ENCODE results near the gene POLR2J.
"Not testable (repeated sequence)": the region's sequence is repeated elsewhere in the genome, so short reads cannot be mapped to it uniquely, and the experiment has no call there.

The POLR2J gene

DNA sequence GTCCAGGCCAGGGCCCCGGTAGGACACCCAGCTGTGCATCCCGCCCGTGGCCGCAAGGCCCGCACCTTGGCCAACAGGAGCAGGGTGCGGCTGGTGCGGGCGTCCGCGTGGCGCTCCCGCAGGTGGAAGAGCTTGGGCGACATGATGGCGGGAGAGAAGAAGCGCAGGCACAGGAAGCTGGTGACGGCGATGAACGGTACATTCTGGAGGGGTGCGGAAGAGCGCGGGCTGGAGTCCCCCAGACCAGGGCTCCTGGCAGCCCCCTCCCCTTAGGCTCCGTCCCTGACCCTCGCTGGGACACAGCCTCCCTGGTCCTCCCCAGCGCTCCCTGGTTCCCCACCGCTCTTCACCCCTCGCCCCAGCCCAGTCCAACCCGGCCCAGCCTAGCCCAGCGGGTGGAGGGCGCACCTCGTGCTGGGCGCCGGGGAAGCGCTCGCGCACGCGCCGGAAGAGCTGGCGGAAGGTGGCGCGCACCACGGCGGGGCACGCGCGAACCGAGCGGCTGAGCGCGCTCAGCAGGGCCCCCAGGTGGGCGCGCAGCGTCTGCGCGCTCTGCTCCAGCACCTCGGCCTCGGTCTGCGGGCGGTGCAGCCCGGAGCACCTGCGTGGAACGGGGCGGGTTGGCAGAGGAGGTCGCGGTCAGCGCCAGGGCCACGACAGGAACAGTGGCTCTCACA is 15.9 kb upstream of the POLR2J start:
- DNase-seq (ENCODE audit: low spot score) = not testable (repeated sequence)

DNA sequence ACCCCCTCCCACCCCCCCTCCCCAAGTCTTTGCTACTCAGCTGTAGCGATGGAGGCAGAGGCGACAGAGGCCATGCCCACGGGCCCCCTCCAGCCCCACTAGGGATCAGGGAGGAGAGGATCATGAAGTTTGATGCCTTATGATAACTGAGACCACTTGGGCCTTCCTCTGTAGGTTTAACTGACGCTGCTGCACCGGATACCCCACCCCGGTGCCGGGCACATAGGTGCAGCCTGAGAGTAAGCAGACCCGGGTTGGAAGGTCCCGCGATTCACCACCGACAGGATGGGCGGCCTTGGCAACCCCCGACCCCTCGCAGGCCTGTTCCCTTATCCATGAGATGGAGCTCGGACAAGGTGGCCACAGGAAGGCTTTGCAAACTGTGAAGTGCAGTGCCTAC is 15.3 kb upstream of the POLR2J start:
- DNase-seq (ENCODE audit: low spot score) = not testable (repeated sequence)

DNA sequence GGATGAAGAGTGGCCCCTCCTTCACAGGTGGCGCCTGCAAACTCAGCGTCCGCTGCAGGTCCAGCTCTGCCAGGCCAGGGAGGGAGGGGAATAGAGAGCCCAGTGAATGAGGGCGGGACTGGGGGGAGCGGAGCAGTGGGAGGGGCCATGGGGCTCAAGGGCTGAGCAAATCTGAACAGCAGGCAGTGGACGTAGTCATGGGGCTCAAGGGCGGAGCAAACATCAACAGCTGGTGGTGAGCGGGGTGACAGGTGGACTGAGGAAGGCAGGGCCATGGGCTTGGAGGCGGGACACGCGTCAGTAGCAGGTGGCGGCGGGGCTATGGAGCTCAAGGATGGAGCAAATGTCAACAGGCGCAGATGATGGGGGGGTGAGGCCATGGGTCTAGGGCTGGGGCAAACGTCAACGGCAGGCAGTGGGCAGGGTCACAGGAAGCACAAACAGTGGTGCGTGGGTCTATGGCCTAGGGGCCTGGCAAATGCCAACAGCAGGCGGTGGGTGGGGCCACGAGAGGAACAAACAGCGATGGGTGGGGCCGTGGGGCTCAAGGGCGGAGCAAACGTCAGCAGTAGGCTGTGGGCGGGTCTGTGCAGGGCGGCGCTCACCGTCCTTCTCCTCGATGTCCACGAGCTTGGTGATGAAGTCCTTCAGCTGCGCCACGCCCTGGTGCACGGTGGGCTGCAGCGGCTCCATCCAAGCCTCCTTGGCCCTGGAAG is 14.7 kb upstream of the POLR2J start:
- DNase-seq (ENCODE audit: low spot score) = not testable (repeated sequence)

DNA sequence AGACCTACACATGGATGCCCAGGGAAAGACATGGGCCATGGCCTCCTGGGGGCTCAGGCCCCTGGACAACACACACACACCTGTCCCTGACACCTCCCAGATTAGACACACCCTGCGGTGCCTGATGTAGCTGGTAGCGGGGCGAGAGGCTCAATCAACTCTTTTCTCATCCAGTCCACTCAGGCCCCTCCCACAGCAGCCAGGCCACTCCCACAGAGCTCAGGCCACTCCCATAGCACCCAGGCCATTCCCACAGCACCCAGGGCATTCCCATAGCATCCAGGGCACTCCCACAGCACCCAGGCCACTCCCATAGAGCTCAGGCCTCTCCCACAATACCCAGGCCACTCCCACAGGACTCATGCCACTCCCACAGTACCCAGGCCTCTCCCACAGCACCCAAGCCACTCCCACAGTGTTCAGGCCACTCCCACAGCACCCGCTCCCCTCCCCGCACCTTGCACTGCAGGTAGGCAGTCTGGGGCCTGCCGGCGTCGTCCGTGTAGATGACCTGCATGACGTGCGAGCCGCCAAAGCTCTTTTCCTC is 11.9 kb upstream of the POLR2J start:
- DNase-seq (ENCODE audit: low spot score) = not testable (repeated sequence)

DNA sequence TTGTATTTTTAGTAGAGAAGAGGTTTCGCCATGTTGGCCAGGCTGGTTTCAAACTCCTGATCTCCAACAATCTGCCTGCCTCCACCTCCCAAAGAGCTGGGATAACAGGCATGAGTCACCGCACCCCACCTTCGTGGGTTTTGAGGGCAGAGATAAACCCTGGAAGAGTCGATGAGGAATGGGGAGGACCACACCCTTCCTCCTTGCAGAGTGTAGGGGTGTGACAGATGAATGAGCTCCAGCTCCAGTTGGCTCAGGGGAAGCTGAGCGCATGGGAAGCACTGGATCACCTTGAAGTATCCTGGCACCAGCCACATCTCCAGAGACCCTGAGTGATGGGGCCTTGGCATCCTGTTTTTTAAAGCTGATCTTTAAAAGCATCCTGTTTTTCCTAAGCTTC is 5.6 kb upstream of the POLR2J start:
- not testable (repeated sequence) for DNase-seq (ENCODE audit: low spot score)

DNA sequence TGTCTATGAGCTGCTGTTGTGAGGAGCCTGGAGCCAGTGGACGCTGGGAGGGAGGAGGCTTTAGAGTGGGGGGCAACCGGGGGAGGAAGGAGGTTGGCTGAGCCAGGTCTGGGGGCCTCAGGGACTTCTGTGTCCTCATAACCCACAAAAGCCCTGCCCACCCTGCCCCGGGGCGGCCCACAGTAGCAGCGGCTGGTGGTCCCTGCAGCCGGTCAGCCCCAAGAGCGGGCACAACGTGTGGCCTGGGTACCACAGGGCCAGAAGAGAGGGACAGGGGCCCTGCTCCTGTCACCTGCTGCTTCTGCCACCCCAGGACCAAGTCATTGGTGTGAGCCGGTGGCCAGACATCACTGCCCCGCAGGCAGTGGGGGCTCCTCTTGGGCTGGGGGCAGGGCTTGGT is 3.2 kb upstream of the POLR2J start:
- DNase-seq (ENCODE audit: low spot score) = not testable (repeated sequence)

DNA sequence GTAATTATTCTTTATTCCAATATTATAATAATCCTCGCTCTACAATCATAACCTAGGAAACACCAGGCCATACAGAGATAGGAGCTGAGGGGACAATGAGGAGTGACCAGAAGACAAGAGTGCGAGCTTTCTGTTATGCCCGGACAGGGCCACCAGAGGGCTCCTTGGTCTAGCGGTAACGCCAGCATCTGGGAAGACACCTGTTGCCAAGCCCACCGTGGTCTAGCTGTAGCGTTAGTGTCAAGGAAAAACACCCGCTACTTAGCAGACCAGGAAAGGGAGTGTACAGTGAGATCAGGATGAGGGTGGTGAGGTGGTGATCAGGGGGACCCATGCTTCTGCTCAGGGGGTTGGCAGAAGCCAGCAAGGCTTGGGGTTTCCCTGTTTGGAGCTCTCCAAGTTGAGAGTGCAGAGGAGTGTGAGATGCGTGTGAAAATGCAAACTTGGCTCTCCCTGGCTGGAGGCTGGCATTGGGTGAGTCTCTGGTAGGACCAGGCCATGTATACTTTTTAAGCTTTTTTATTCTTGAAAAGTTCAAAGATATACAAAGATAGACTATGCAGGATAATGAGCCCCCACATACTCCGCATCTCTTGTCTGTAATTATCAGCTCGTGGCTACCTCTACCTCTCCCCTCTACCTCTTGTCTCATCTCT is 1.4 kb upstream of the POLR2J start:
- DNase-seq (ENCODE audit: low spot score) = not testable (repeated sequence)

DNA sequence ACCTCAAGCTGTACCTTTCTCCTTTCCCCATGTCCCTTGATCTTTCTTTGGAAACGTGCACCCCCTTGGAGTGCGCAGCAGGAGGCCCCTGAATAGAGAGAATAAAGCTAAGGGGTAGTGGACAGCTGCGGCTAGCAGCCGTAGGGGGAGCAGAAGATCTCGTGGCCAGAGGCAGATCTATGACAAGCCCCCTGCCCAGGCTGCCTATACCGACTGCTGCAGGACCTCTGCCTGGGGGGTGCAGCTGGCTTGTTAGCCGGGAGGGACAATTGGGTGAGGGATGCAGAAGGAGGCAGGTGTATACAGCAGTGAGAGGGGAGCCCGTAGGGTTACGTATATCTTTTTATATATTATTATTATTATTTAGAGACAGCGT is 475 bp upstream of the POLR2J start:
- DNase-seq (ENCODE audit: low spot score) = not testable (repeated sequence)

DNA sequence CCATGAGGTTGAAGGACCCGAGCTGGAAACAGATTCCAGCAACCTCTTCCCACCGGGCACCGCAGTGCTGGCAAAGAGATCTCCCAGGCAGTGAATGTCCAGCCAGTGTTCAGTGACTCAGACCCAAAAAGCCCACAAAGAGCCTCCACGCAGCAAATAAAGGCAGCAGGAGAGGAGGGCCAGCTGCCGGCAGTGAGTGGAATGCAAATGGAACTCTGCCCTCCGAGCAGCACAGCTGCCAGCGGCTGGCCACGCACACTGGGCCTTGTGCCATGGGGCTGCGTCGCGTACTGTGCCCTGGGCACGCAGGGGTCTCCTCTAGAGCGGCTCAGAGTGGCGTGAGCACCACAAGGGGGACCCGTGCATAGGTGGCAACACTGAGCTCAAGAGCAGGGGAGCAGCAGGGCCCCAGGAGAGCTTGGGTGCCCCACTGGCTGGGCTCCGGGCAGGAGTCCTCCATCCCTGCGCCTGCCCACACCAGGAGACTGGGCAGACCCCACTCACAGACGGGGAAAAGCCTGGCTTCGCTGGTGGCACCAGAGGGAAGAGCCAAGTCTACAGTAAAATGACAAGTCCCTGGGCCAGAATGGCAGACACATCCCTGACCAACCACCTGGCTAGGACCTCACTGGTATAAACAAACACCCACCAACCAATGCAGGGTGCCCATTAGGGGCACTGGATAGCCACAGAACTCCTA is 3.8 kb downstream of the POLR2J start:
- not testable (repeated sequence) for DNase-seq (ENCODE audit: low spot score)

DNA sequence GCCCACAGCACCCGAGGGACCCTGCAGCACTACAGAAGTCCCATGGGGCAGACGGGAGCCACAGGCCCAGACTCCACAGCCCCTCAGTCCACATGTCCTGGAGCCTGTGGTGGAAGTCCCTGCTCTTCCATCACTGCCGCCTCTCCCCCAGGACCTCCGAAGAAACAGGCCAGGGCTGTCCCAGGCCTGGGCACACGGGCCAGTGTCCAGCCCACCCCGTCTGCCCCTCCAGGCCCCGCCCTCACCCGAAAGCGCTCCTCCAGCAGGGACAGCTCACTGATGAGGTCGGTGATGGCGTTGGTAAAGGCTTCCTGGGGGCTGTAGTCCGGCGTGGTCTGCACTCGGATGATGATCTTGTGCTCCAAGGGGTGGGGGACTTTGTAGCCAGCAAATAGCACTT is 4.6 kb downstream of the POLR2J start:
- not testable (repeated sequence) for DNase-seq (ENCODE audit: low spot score)

DNA sequence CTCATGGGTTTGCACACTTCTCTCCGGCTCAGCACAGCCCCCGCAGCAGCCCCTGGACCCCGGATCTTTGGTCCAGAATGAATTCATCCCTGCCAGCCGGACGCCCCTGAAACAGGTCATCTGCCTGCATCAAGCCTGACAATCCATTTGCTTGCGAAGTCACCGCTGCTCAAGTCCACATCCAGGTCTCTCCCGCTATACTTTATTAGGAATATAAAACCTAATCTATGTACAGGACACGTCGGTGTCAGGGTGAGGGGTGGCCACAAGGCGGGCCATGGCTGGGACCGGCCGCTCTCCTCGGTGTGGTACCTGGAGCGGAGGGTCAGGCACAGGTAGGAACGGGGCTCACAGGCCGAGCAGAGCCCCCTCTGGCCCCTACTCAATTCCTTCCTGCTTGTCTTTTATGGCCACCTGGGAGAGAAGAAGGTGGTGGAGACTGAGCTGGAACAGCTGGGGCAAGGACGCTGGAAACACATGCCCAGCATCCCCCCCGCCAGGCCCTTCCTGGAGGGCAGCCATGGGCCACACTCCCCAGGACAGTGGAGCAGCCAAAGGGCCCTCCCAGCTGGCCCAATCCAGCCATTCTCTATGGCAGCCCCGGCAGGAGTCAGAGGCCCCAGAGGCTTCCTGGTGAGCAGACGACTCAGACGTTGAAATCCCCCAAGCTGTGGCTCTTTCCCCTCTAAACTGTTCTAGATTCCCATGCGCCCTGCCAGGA is 5.3 kb downstream of the POLR2J start:
- DNase-seq (ENCODE audit: low spot score) = no peak

DNA sequence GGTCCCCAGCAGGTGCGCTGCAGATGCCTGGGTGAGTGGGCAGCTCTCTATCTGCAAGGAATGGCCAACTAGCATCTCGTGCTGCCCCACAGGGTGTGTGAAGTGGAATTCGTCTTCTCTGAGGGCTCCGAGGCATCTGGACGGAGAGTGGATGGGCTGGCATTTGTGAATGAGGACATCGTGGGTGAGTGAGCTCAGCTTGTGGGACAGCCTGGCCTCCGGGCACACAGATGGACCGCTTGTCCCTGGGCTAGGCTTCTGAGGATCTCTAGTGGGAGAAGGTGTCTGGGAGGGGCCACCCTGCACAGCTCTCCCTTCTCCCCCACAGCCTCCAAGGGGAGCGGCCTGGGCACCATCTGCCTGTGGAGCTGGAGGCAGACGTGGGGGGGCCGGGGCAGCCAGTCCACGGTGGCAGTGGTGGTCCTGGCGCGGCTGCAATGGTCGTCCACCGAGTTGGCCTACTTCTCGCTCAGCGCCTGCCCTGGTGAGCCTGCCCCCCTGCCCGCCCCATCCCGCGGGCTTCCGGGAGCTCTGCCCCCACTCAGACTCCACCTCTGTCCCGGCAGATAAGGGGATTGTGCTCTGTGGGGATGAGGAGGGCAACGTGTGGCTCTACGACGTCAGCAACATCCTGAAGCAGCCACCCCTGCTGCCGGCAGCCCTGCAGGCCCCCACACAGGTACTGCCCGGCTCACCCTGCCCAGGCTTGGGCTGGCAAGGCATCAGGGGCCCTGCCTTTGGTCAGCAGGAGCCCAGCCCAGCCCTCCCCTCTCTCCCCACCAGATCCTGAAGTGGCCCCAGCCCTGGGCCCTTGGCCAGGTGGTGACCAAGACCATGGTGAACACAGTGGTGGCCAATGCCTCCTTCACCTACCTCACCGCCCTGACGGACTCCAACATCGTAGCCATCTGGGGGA is 6.3 kb downstream of the POLR2J start:
- peak; percentile 82 for DNase-seq (ENCODE audit: low spot score)

DNA sequence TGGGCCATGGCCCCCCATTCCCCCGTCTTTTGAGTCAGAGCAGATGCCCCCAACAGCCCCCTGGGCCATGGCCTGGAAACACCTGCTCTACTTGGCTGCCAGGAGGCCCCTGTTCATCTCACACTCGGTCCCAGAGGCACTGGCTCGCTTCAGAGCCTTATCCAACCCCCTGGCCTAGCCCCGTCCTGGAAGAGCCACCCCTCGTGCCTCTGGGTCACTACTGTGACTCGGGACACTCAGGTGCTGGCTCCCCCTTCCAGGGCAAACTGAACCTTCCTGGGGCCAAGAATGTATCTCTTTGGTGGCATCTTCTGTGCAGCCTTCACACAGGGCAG is 7.0 kb downstream of the POLR2J start:
- no peak for DNase-seq (ENCODE audit: low spot score)

DNA sequence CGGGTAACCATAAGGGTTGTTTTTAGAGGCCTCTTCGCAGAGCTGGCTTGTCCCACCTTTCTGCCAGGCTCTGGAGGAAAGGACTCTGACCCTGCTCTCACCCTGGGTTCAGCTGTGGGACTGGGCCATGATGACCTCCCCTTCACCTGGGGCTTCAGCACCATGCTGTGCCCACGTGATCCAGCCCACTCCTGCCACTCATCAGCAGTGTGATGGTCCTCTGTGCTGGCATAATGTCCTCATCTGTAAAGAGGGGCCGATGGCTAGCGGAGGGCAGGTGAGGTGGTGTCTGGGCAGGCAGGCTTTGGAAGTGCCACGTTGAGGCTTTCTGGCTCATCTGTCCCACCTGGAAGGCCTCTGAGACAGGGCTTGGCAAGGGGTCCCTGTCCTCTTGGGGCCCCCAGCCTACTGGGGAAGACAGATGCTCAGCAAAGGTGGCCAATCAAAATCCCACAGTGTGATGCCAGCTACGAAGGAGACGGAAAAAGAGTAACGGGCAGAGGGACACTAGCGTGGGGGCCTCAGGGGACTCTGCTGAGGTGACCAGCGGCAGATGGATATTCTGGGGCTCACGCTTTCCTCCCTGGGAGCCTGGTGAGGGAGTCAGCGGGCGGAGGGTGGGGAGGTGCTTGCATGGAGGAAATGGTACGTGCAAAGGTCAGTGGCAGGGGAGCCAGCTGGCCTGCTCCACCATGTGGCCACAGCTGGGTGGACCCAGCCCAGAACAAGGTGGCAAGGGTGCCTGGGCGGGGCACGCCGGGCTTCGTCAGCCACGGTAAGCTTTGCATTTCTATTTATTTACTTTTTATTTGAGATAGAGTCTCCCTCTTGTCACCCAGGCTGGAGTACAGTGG is 8.5 kb downstream of the POLR2J start:
- DNase-seq (ENCODE audit: low spot score) = no peak

DNA sequence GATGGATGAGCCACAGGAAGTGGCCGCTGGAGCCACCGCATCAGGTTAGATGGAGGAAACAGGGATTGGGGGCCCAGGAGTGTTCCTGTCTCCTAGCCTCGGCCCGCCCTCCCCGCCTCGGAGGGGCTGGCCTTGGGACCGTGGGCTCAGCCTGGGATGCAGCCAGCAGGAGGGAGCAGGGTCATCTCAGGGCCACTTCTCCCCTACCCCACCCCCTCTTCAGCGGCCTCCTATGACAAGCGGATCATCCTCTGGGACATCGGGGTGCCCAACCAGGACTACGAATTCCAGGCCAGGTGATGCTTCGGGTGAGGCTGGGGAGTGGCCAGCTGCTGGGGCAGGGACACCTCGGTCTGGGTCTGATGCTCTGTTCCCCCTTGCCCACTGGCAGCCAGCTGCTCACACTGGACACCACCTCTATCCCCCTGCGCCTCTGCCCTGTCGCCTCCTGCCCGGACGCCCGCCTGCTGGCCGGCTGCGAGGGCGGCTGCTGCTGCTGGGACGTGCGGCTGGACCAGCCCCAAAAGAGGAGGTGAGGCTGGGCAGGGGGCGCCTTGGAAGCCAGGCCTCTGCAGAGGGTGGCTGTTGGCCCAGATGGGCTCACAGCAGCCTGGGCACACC is 9.3 kb downstream of the POLR2J start:
- DNase-seq (ENCODE audit: low spot score) = no peak

DNA sequence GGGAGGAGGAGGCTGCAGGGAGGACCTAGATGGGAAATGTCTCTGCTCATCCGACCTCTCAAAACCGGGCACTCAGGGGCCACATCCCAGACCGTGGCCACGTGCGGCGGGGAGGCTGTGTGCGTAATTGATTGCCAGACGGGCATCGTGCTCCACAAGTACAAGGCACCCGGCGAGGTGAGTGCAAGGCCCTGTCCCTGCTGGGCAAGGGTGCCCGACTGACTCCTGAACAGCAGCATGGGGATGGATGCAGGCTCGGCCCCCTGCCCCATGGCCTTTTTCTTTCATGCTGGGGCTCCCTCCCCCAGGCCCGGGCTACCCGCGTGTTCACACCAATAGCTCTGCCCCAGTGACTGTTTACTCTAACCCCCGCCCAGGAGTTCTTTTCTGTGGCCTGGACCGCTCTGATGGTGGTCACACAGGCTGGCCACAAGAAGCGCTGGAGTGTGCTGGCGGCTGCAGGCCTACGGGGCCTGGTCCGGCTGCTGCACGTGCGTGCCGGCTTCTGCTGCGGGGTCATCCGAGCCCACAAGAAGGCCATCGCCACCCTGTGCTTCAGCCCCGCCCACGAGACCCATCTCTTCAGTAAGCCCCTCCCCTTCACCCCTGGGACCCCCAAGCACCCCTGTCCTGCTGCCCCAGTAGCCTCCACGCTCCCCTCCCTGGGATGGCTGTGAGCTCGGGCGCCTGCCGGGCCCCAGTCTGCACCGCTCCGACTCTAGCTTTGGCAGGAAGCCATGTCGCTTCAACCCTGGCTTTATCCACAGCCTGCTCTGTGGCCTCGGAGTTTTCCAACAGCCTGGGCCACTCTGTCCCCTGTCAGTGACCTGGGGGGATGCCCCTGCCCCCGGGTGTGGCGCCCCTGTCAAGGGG is 10.0 kb downstream of the POLR2J start:
- DNase-seq (ENCODE audit: low spot score) = peak; percentile 64

DNA sequence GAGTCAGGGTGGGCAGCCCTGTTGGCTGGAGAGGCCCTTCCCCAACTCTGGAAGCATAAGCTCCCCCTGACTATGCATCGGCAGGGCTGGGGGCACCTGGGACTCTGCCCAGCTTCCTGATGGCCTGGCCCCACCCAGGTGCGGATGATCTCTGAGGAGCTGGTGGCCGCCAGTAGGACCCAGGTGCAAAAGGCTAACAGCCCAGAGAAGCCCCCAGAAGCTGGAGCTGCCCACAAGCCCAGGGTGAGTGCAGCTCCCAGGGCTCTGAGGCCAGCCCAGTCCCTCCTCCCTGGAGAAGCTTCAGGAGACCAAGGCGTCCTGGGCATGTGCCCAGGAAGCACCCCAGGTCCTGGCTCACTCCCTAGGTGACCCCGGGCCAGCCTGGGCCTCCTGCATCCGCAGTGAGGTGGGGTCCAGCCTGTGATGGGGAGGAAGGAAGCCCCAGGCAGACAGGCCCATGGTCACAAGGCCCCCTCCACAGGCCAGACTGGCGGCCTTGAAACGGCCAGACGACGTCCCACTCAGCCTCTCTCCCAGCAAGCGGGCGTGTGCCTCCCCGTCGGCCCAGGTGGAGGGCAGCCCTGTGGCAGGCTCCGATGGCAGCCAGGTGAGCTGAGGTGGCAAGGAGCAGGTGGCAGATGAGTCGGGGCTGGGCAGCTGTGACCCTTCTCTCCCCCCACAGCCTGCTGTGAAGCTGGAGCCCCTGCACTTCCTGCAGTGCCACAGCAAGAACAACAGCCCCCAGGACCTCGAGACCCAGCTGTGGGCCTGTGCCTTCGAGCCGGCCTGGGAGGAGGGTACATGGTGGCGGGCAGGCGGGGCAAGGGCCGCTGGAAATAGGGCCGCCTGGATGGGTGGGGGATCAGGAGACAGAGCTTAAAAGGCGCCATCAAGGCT is 10.9 kb downstream of the POLR2J start:
- no peak for DNase-seq (ENCODE audit: low spot score)

Data from cerebellar cortex (tissue), 1 donor.